Vagina (tissue), 2 donors: ENCODE results near the gene IDUA. TPM values are rescaled to one million over a fixed set of nuclear protein-coding genes. Genes with fewer than 3 reads are reported as not detected.

Source experiments
- DNase-seq, 2 donors: peaks; one replicate each; pipeline ENCODE4 v3.0.0-alpha.2; 2017; ENCODE audit errors: extremely low spot score in 2 of 2
- H3K27ac ChIP-seq: fragments of 200-600 bp; sonication (generic); one replicate; pipeline ENCODE4 v1.5.1; 2019
- H3K27me3 ChIP-seq: fragments of 200-600 bp; sonication (generic); one replicate; pipeline ENCODE4 v1.5.1; 2019
- H3K36me3 ChIP-seq, 2 donors: fragments of 200-600 bp; sonication (generic); one replicate each; pipeline ENCODE4 v1.5.1; 2017 to 2019
- H3K4me1 ChIP-seq: fragments of 200-600 bp; sonication (generic); one replicate; pipeline ENCODE4 v1.5.1; 2019
- H3K4me3 ChIP-seq, 2 donors: fragments of 200-600 bp; sonication (generic); 1 replicate in 1 of 2; 2 replicates in 1 of 2; pipeline ENCODE4 v1.5.1; 2016 to 2019
- H3K9me3 ChIP-seq: fragments of 200-600 bp; sonication (generic); one replicate; pipeline ENCODE4 v1.5.1; 2019
- POLR2A ChIP-seq, 2 donors: fragments of 450-650 bp; IDR thresholded peaks; one replicate each; pipeline ENCODE4 v1.6.1; 2017; ENCODE audit warnings: antibody characterized with exemption in 2 of 2, mild to moderate bottlenecking in 2 of 2, moderate library complexity in 2 of 2
- POLR2AphosphoS5 ChIP-seq, 2 donors: sonication (generic); formaldehyde crosslinking; IDR thresholded peaks; one replicate each; pipeline ENCODE4 v1.9.0; 2017; ENCODE audit warnings: antibody characterized with exemption in 2 of 2, mild to moderate bottlenecking in 2 of 2, low read depth in 1 of 2; ENCODE audit not compliant: insufficient read depth in 1 of 2
- intact Hi-C: fragments of 100-400 bp; cut with DNase I; formaldehyde crosslinking; loops from one replicate; pipeline ENCODE4 v1.15.1; 2023
- total RNA-seq: library from RNA; depleted of rRNA; stranded (reverse); fragments of >200 nt; gene quantifications from one replicate; pipeline ENCODE4 v1.2.3, GENCODE V29; 2016
- TF ChIP-seq, protein P1 (sequence below), 3 experiments: fragments of 450-650 bp in 2 of 3; fragments of 200-600 bp in 1 of 3; sonication (generic) in 1 of 3; IDR thresholded peaks; one replicate each; pipeline ENCODE4 v1.5.1; 2017 to 2019; ENCODE audit warnings: antibody characterized with exemption in 3 of 3, mild to moderate bottlenecking in 2 of 3, moderate library complexity in 2 of 3

Gene IDUA
- total RNA-seq, 1 donor from 2014 or later = 28.0 TPM

DNA sequence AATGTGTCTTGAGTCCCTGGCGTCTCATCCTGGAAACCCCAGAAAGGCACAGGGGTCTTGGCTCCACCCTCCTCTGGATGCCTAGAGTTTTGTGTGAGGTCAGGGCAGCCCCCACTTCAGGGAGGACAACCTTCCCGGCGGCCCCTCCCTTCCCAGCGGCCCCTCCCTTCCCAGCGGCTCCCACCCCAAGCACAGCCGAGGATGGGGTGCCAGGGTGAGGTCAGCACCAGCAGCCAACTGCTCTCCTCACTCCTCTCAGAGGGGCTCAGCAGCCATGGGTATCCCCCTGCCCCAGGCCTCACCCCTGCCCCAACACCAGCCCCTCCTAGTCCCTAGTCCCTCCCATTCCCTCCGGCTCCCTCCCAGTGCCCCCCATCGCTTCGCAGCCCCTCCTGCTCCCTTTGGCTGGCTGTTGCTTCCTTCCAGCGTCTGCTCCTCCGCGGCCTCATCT is 30.9 kb upstream of the IDUA start:
- DNase-seq = no peak
- Histone ChIP-seq H3K27ac (no peak overlapping the region), H3K36me3 (peaks cover 0 to 23% of the 10 kb centered on the region in 2 donors)

DNA sequence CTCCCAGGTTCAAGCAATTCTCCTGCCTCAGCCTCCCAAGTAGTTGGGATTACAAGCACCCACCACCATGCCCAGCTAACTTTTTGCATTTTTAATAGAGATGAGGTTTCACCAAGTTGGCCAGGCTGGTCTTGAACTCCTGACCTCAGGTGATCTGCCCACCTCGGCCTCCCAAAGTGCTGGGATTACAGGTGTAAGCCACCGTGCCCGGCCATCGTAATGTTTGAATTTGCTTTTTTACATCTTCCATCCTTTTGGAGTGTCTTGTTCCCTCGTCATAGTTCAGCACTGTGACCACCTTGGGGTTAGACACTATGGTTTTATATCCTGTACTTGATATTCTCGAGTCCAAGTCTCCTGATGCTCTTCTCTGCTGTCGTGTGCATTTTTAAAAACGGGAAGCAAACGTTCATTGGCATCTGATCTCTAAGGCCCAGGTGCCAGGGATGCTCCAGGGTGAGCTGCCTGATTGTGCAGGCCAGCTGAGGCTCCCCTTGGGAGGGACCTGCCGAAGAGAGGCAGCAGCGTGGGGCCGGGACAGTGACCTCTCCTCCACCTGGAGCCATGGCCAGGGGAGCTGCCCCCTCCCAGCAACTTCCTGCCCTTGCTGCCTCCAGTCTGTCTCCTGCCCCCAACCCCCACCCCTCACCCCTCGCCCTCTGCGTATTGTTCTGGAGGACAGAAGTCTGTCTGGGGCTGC is 30.2 kb upstream of the IDUA start:
- peaks cover 0 to 27% of the 10 kb centered on the region in 2 donors for H3K36me3 ChIP-seq
- no peak overlapping the region for H3K4me3 ChIP-seq
- no peak for DNase-seq
- H3K9me3 ChIP-seq = no peaks in the 10 kb centered on the region
- H3K27ac ChIP-seq = no peak overlapping the region
- H3K27me3 ChIP-seq = no peaks in the 10 kb centered on the region
- intact Hi-C loops = no loop called here
- H3K4me1 ChIP-seq = no peaks in the 10 kb centered on the region
- no peak for TF ChIP-seq POLR2A (IDR thresholded peaks at IDR 0.05)
- TF ChIP-seq, protein P1, sequence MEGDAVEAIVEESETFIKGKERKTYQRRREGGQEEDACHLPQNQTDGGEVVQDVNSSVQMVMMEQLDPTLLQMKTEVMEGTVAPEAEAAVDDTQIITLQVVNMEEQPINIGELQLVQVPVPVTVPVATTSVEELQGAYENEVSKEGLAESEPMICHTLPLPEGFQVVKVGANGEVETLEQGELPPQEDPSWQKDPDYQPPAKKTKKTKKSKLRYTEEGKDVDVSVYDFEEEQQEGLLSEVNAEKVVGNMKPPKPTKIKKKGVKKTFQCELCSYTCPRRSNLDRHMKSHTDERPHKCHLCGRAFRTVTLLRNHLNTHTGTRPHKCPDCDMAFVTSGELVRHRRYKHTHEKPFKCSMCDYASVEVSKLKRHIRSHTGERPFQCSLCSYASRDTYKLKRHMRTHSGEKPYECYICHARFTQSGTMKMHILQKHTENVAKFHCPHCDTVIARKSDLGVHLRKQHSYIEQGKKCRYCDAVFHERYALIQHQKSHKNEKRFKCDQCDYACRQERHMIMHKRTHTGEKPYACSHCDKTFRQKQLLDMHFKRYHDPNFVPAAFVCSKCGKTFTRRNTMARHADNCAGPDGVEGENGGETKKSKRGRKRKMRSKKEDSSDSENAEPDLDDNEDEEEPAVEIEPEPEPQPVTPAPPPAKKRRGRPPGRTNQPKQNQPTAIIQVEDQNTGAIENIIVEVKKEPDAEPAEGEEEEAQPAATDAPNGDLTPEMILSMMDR (IDR thresholded peaks at IDR 0.05) = no peak
- TF ChIP-seq POLR2AphosphoS5 (IDR thresholded peaks at IDR 0.05; ENCODE audit: insufficient read depth in 1 of 2, low read depth in 1 of 2) = no peak

More for the DNA sequence above, 30.9 kb upstream of the IDUA start:
- no peaks in the 10 kb centered on the region for H3K27me3 ChIP-seq
- no peaks in the 10 kb centered on the region for H3K4me1 ChIP-seq
- intact Hi-C loops = no loop called here
- no peaks in the 10 kb centered on the region for H3K9me3 ChIP-seq
- no peak for TF ChIP-seq POLR2A (IDR thresholded peaks at IDR 0.05)
- no peak for TF ChIP-seq POLR2AphosphoS5 (IDR thresholded peaks at IDR 0.05; ENCODE audit: insufficient read depth in 1 of 2, low read depth in 1 of 2)
- TF ChIP-seq, protein P1 (IDR thresholded peaks at IDR 0.05) = no peak
- H3K4me3 ChIP-seq = no peak overlapping the region

DNA sequence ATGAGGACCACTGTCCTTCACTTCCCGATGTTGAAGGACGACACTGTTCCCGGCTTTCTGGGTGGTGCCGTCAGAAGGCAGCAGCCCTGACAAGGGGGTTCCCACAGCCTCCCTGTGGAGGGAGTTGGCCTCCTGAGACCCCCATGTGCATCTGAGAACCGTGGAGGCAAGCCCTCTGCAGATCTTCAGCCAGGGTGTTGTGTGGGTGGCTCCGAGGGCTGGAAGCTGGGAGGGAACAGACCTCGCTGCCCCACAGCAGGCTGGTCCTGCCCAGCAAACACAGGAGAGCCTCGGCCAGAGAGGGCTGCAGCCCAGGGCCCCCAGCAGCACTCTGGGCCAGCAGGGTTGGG is 29.6 kb upstream of the IDUA start:
- Histone ChIP-seq H3K27me3 (no peaks in the 10 kb centered on the region), H3K9me3 (no peaks in the 10 kb centered on the region), H3K27ac (no peak overlapping the region), H3K4me3 (no peak overlapping the region), H3K36me3 (peaks cover 0 to 33% of the 10 kb centered on the region in 2 donors), H3K4me1 (peaks cover 5% of the 10 kb centered on the region)
- no peak for TF ChIP-seq POLR2A (IDR thresholded peaks at IDR 0.05)
- TF ChIP-seq, protein P1 (IDR thresholded peaks at IDR 0.05) = no peak
- TF ChIP-seq POLR2AphosphoS5 (IDR thresholded peaks at IDR 0.05; ENCODE audit: insufficient read depth in 1 of 2, low read depth in 1 of 2) = no peak
- DNase-seq = no peak
- intact Hi-C loops = no loop called here

DNA sequence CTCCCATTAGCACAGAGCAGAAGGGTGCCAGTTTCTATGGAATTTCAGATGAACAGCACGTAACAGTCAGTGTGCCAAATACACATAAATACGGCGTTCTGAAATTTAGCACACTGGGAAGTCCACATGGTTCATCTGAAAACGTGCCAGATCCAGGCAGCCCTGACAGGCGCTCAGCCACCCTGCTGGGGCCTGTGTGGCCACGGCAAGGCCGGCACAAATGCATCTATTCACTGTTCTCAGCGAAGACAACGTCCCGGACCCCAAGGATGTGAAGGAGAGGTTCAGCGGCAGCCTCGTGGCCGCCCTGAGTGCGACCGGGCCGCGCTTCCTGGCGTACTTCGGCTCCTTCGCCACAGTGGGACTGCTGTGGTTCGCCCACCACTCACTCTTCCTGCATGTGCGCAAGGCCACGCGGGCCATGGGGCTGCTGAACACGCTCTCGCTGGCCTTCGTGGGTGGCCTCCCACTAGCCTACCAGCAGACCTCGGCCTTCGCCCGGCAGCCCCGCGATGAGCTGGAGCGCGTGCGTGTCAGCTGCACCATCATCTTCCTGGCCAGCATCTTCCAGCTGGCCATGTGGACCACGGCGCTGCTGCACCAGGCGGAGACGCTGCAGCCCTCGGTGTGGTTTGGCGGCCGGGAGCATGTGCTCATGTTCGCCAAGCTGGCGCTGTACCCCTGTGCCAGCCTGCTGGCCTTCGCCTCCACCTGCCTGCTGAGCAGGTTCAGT is 29.1 kb upstream of the IDUA start:
- intact Hi-C loops = no loop called here
- no peak for DNase-seq
- no peak overlapping the region for H3K27ac ChIP-seq
- H3K4me3 ChIP-seq = no peak overlapping the region
- peaks cover 10% of the 10 kb centered on the region for H3K4me1 ChIP-seq
- no peak for TF ChIP-seq POLR2A (IDR thresholded peaks at IDR 0.05)
- TF ChIP-seq, protein P1 (IDR thresholded peaks at IDR 0.05) = no peak
- no peak for TF ChIP-seq POLR2AphosphoS5 (IDR thresholded peaks at IDR 0.05; ENCODE audit: insufficient read depth in 1 of 2, low read depth in 1 of 2)
- H3K9me3 ChIP-seq = no peaks in the 10 kb centered on the region
- H3K36me3 ChIP-seq = peaks cover 0 to 38% of the 10 kb centered on the region in 2 donors
- H3K27me3 ChIP-seq = no peaks in the 10 kb centered on the region

DNA sequence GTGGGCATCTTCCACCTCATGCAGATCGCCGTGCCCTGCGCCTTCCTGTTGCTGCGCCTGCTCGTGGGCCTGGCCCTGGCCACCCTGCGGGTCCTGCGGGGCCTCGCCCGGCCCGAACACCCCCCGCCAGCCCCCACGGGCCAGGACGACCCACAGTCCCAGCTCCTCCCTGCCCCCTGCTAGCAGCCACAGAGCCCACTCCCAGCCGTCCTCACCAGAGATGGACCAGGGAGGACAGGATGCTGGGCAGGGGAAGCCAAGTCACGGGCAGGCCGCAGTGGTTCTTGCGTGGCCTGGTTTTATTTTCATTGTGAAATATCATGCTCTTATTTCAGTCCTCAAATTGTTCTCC is 28.6 kb upstream of the IDUA start:
- no peak for DNase-seq
- H3K4me3 ChIP-seq = no peak overlapping the region
- TF ChIP-seq, protein P1 (IDR thresholded peaks at IDR 0.05) = no peak
- TF ChIP-seq POLR2A (IDR thresholded peaks at IDR 0.05) = no peak
- TF ChIP-seq POLR2AphosphoS5 (IDR thresholded peaks at IDR 0.05; ENCODE audit: insufficient read depth in 1 of 2, low read depth in 1 of 2) = no peak
- H3K36me3 ChIP-seq = peaks cover 0 to 42% of the 10 kb centered on the region in 2 donors
- H3K9me3 ChIP-seq = no peaks in the 10 kb centered on the region
- H3K27ac ChIP-seq = no peak overlapping the region
- no peaks in the 10 kb centered on the region for H3K27me3 ChIP-seq
- peaks cover 15% of the 10 kb centered on the region for H3K4me1 ChIP-seq
- intact Hi-C loops = no loop called here
